H1 (cell line): ENCODE results near the gene CALCOCO2. TPM values are rescaled to one million over a fixed set of nuclear protein-coding genes. Genes with fewer than 3 reads are reported as not detected.

Source experiments
- HDAC6 ChIP-seq: IDR thresholded peaks from one replicate; pipeline ENCODE4 v1.7.1; 2012; ENCODE audit warnings: low read depth, mild to moderate bottlenecking, inconsistent platforms, low read length, moderate library complexity
- KDM4A ChIP-seq: IDR thresholded peaks from one replicate; pipeline ENCODE4 v1.7.1; 2012; ENCODE audit warnings: low read depth, mild to moderate bottlenecking, moderate library complexity, low read length, inconsistent platforms; ENCODE audit not compliant: severe bottlenecking
- polyA plus RNA-seq, 7 experiments: library from polyadenylated mRNA; depleted of rRNA in 3 of 7; stranded (reverse) in 5 of 7; unstranded in 2 of 7; fragments of >200 nt in 5 of 7; fragments of 200-250 nt in 2 of 7; gene quantifications; 1 replicate in 5 of 7; 2 replicates in 1 of 7; 4 replicates in 1 of 7; pipeline versions ENCODE4 v1.2.1 to v1.2.3, GENCODE V29; 2011 to 2013; ENCODE audit warnings: missing spikeins in 2 of 7, mixed read lengths in 2 of 7
- total RNA-seq: library from RNA; stranded (reverse); fragmentation: NEBNext Ultra II Directional; extraction: Animal tissue kit (Norgen Biotek cat#: 25700); gene quantifications from 2 replicates; pipeline ENCODE4 v1.2.1, GENCODE V29; 2021

The CALCOCO2 gene
- total and polyA plus RNA-seq, 2 of the 8 experiments (the other 6 are each of a cell fraction or from before 2014, with no cell fraction given), result 12.1 to 31.8 TPM

DNA sequence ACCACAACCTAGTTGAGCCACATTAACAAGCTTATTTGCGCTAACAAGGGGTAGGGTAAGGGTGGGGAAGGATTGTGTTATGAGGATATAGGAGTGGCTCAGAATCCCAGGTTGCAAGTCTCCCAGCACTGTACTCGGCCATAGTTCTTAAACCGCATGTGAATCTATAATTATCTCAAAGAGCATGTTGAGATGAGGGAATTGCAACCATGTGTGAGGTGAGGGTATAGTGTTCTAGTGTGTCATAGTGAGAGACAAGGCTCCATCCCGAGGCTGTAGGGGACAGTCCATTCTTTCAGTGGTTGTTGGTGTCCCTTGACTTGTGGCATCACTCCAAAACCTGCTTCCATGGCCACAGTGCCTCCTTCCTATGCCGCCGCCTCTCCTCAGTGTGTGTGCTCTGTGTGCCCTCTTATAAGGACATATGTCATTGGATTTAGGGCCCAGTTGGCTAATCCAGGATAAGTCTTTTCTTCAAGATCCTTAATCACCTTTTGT, 39.0 kb downstream of the CALCOCO2 start (continued):
- no peak for TF ChIP-seq HDAC6
- no peak for TF ChIP-seq KDM4A
